ENCODE results near the gene MMP23B. TPM values are rescaled to one million over a fixed set of nuclear protein-coding genes. Genes with fewer than 3 reads are reported as not detected.

Gene MMP23B
- total RNA-seq, 4 donors from 2014 or later = 1.7 to 3.1 (median 2.9) TPM

DNA sequence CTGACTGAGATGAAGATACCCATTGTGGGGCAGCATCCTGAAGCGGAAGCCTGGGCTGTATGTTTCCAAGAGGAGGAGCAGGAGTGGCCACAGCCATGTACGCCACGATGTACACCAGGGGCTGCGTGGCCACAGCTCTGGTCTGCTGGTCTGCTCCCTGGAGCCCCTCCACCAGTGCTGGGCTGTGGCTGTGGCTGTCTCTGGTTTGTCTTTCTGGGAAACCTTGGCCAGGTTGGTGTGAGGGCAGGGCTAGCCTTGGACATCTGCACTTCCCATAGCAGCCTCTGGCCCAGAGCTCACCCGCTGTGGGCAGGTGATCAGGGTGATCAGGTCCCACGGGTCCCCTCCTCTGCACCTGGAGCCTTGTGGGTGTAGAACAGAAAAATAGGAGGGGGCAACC is 14.0 kb upstream of the MMP23B start:
- Histone ChIP-seq H3K27me3 (no peaks in the 10 kb centered on the region), H3K27ac (no peak overlapping the region), H3K4me1 (peaks cover 31% of the 10 kb centered on the region), H3K4me3 (no peak overlapping the region), H3K36me3 (peaks cover 8% of the 10 kb centered on the region), H3K9me3 (no peaks in the 10 kb centered on the region)
- TF ChIP-seq EP300 (IDR thresholded peaks at IDR 0.05) (no peak), POLR2AphosphoS5 (IDR thresholded peaks at IDR 0.05) (no peak), POLR2A (IDR thresholded peaks at IDR 0.05) (no peak)
- TF ChIP-seq, protein P1, sequence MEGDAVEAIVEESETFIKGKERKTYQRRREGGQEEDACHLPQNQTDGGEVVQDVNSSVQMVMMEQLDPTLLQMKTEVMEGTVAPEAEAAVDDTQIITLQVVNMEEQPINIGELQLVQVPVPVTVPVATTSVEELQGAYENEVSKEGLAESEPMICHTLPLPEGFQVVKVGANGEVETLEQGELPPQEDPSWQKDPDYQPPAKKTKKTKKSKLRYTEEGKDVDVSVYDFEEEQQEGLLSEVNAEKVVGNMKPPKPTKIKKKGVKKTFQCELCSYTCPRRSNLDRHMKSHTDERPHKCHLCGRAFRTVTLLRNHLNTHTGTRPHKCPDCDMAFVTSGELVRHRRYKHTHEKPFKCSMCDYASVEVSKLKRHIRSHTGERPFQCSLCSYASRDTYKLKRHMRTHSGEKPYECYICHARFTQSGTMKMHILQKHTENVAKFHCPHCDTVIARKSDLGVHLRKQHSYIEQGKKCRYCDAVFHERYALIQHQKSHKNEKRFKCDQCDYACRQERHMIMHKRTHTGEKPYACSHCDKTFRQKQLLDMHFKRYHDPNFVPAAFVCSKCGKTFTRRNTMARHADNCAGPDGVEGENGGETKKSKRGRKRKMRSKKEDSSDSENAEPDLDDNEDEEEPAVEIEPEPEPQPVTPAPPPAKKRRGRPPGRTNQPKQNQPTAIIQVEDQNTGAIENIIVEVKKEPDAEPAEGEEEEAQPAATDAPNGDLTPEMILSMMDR (IDR thresholded peaks at IDR 0.05) = no peak
- 86% methylated on average over 3 of the region's 6 CpGs for WGBS
- DNase-seq (ENCODE audit: low spot score in 2 of 2) = no peak

DNA sequence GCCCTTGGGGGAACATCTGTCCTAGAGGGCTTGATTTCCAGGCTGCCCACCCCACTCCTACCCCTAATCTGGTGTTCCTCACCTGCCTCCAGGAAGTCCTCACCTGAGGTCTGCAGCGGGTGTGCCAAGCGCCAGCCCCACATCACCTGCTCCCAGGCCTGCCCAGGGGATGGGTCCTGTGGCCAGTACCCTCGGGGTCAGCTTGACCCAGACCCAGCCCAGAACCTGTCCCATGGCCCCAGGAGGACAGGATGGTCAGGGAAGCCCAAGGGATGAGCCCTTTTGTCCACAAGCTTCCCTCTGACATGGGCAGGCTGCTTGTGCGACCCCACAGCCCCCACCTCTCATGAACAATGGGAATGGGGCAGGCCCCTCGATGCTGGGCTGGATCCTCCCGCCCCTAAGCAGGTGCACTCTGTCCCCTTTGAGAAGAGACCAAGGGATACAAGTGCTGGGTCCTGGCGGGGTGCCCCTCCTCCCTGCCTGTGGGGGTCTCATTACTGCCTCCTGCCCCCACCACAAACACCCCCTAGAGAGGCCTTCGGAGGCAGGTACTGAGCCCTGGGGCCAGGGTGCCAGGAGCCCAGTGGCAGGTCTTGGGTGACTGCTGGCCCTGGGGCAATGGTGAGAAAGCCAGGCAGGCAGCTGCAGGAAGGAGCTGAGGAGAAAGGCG is 13.4 kb upstream of the MMP23B start:
- WGBS = 95% methylated on average over 4 of the region's 9 CpGs
- no peak for TF ChIP-seq EP300 (IDR thresholded peaks at IDR 0.05)
- TF ChIP-seq, protein P1 (IDR thresholded peaks at IDR 0.05) = no peak
- TF ChIP-seq POLR2AphosphoS5 (IDR thresholded peaks at IDR 0.05) = no peak
- no peak for TF ChIP-seq POLR2A (IDR thresholded peaks at IDR 0.05)
- no peak overlapping the region for H3K27ac ChIP-seq

DNA sequence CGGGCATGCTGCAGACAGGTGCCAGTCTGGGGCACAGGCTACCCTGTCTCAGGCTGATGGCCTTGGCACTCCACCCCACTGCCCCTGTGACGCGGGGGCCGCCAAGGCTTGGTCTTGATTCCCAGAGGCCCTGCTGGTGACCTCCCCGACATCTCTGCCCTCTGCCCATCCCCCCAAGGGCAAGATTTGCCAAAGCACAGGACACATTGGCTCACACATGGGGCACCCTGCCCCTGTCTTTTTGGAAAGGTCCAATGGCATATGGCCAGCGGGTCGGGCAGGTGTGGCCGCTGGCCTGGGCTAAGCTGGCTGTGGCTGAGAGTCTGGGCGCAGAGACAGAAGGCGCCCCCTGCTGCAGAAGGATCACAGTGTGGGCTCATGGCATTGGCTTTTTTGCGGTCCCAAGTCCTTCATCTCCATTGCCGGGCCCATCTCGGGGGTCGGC is 12.0 kb upstream of the MMP23B start:
- 100% methylated on average over 4 of the region's 14 CpGs for WGBS
- no peak overlapping the region for H3K4me3 ChIP-seq
- H3K27ac ChIP-seq = no peak overlapping the region
- H3K9me3 ChIP-seq = no peaks in the 10 kb centered on the region
- TF ChIP-seq POLR2AphosphoS5 (IDR thresholded peaks at IDR 0.05) (no peak), EP300 (IDR thresholded peaks at IDR 0.05) (no peak), POLR2A (IDR thresholded peaks at IDR 0.05) (no peak)
- TF ChIP-seq, protein P1 (IDR thresholded peaks at IDR 0.05) = no peak
- H3K27me3 ChIP-seq = no peaks in the 10 kb centered on the region
- H3K4me1 ChIP-seq = peaks cover 15% of the 10 kb centered on the region
- peak in 1 of 2 donors; percentile 63 for DNase-seq (ENCODE audit: low spot score in 2 of 2)
- H3K36me3 ChIP-seq = peaks cover 14% of the 10 kb centered on the region

More for the DNA sequence above, 13.4 kb upstream of the MMP23B start:
- peak in 1 of 2 donors; percentile 58 for DNase-seq (ENCODE audit: low spot score in 2 of 2)
- H3K9me3 ChIP-seq = no peaks in the 10 kb centered on the region
- H3K27me3 ChIP-seq = no peaks in the 10 kb centered on the region
- H3K4me3 ChIP-seq = no peak overlapping the region
- H3K36me3 ChIP-seq = peaks cover 8% of the 10 kb centered on the region
- peaks cover 28% of the 10 kb centered on the region for H3K4me1 ChIP-seq

DNA sequence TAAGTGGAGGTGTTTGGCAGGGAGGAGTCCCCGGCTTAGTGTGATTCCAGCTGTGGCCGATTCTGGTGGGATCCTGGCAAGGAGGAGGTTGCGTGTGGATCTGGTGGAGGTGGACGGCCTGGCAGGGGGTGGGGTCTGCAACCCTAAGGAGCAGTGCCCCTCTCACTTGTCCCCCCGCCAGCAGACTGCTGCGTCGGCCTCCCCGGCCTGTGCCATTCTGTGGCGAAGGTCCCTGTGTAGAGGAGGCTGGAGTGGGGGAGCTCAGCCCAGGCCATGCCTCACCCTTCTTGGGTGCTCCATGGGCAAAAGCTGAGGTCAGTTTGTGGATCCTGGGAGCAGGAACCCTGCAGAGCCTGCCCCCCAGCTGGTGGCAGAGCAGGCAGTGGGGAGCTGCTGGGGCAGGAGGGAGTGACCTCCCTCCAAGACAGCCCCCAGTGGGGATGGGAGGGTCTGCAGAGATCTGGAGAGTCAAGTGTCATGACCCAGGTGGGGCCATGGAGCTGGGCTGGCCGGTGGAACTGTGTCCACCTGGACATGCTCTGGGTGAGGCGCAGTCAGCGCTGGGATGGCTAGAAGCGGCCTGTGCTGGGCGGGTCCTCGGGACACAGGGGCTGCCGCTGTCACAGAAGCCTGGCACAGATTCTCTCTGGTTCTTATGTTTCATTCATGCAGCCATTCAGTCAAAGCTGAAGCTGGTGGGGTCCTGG is 11.4 kb upstream of the MMP23B start:
- H3K4me1 ChIP-seq = peaks cover 15% of the 10 kb centered on the region
- TF ChIP-seq, protein P1 (IDR thresholded peaks at IDR 0.05) = no peak
- TF ChIP-seq POLR2AphosphoS5 (IDR thresholded peaks at IDR 0.05) (no peak), POLR2A (IDR thresholded peaks at IDR 0.05) (no peak), EP300 (IDR thresholded peaks at IDR 0.05) (no peak)
- H3K27me3 ChIP-seq = no peaks in the 10 kb centered on the region
- DNase-seq (ENCODE audit: low spot score in 2 of 2) = peak in 1 of 2 donors; percentile 60
- peaks cover 14% of the 10 kb centered on the region for H3K36me3 ChIP-seq
- no peak overlapping the region for H3K27ac ChIP-seq
- WGBS = 93% methylated on average over 12 of the region's 16 CpGs
- H3K4me3 ChIP-seq = no peak overlapping the region
- no peaks in the 10 kb centered on the region for H3K9me3 ChIP-seq
